ENCODE measurements around the gene SLC29A1.
A peak's percentile ranks its signal among the peaks of the same experiment; 100 is the strongest.
"Not testable (repeated sequence)": the region's sequence is repeated elsewhere in the genome, so short reads cannot be mapped to it uniquely, and the experiment has no call there.

Gene SLC29A1

DNA sequence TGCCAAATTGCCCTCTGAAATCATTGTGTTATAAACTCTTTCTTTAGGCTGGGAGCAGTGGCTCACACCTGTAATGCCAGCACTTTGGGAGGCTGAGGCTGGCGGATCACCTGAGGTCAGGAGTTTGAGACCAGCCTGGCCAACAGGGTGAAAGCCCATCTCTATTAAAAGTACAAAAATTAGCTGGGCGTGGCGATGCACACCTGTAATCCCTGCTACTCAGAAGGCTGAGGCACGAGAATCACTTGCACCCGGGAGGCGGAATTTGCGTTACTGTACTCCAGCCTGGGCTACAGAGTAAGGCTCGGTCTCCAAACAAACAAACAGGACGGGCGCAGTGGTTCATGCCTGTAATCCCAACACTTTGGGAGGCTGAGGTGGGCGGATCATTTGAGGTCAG, 27.0 kb upstream of the SLC29A1 start:
- DNase-seq = not testable (repeated sequence)

DNA sequence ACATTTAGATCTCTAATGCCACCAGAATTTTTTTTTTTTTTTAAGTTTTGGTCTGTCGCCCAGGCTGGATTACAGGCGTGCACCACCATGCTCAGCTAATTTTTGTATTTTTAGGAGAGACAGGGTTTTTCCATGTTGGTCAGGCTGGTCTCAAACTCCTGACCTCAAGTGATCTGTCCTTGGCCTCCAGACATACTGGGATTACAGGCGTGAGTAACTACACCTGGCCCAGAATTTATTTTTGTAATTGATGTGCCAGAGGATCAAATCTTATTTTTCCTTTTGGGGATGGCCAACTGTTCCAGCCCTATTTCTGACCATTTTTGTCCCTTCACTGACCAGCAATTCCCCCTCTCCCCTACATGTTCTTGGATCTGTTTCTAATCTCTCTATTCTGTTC, 24.7 kb upstream of the SLC29A1 start:
- no peak for DNase-seq

- DNase-seq = no peak
Observed at GRCh38 chr6:44199883-44200282, 23.5 kb upstream of the SLC29A1 start.

DNA sequence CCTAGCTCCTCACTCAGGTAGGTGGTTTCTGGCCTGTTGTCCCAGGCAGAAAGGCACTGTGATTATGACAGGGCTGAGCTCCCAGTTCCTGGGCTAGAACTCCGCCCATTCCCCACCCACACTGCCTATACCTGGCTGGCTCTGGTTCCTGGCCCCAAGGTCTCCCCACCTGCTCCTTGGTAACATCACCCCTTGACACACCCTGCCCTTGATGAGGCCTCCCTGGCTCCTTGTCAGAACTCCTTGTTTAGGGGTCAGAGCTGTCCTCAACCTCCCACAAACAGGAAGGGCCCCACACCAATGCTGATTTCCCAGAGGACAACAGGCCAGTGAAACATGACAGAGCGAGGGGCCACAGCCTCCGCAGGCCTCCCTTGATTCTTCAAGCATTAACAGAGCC, 22.2 kb upstream of the SLC29A1 start:
- no peak for DNase-seq

GRCh38 chr6:44201638-44202303, 21.6 kb upstream of the SLC29A1 start:
- no peak for DNase-seq

GRCh38 chr6:44202332-44202971, 20.9 kb upstream of the SLC29A1 start:
- no peak for DNase-seq

GRCh38 chr6:44202972-44203750, 20.2 kb upstream of the SLC29A1 start:
- DNase-seq = no peak

- no peak for DNase-seq
Observed at GRCh38 chr6:44203955-44204354, 19.4 kb upstream of the SLC29A1 start.

- no peak for DNase-seq
Observed at GRCh38 chr6:44207966-44208365, 15.4 kb upstream of the SLC29A1 start.

DNA sequence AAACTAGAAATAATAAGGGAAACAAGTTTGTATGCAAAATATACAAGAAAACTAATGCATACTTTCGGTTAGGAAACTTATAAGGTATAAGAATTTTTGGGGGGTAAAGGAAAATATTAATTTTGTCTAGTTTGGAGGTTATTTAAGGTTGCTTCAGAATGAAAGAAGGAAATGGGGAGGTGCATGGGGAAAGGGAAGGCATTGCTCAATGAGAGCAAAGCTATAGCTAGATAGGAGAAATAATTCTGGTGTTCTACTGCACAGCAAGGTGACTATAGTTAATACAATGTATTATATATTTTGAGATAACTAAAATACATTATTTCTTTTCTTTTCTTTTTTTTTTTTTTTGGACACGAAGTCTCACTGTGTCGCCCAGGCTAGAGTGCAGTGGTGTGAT, 12.1 kb upstream of the SLC29A1 start:
- no peak for DNase-seq

DNA sequence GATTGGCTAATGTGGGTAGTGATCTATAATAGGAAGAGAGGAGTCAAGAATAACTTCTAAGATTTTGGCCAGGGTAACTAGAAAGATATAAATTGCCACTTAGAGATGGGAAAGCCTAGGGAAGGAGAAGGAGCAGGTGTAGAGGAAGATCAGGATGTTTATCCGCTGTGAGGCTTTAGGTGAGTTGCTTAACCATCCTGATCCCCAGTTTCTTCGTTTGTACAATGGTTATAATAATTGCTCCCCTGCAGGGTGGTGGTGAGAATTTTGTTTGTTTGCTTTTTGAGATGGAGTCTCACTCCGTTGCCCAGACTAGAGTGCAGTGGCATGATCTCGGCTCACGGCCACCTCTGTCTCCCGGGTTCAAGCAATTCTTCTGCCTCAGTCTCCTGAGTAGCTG, 9.1 kb upstream of the SLC29A1 start:
- DNase-seq = no peak

DNA sequence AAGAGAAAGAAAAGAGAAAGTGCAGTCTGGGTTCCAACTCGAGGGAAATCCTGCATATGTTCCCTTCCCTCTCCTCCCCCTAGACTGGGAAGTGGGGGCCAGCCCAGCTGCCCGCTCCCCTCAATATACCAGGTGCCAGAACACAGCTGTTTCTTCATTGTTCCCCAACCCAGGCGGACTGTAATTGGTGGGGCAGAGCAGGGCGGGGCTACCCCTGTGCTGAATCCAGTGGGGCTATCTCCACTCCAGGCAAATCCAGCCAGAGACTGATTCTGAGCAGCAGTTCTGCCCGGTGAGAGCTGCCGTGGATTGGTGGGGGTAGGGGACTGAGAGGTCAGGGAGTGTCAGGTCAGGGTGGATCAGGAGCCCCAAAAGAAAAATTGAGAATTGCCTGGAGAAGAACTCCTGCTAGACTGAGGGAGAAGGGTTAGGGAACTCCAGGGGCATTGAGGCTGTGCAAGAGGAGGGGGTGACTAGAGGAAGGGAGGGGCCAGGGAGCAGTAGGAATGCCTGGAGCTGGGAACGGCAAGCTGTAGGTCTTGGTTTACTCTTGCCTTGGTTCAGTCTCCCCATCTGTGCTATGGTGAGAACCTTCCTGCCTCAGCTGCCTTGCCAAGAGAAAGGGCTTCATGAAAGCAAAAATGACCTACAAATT, 6.6 kb upstream of the SLC29A1 start, which contains the start of gene MYMX:
MYMX (plus strand) TSS at position 250 of the 655 bp plus-strand sequence. CDS start 546 bp downstream, outside the sequence.
- no peak for DNase-seq

DNA sequence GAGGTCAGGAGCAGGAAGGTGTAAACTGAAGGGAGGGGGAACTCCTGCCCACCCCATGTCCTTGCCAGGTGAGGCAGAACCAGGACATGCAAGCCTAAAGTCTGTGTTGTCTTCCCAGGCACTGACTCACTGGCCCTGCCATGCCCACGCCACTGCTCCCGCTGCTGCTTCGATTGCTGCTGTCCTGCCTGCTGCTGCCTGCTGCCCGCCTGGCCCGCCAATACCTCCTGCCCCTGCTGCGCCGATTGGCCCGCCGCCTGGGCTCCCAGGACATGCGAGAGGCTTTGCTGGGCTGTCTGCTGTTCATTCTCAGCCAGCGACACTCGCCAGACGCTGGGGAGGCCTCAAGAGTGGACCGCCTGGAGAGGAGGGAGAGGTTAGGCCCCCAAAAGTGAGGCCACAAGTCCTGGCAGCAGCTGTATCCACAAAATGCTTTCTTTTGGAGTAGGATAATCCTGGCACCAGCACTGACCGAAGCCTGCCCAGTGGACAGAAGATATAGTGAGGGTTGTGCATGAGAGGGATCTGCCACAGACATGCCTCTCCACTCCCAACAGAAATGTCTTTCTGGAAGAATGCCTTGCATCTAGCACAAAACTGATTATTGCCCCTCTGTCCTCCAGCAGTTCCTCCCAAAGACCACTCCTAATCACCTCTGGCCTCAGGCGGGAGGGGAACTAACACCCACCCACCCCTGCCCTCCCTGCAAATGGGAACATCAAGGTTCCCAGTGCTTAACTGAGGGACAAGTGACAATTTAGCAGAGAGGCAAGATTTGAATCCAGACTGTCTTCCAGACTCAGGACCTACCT, 5.9 kb upstream of the SLC29A1 start:
- no peak for DNase-seq

DNA sequence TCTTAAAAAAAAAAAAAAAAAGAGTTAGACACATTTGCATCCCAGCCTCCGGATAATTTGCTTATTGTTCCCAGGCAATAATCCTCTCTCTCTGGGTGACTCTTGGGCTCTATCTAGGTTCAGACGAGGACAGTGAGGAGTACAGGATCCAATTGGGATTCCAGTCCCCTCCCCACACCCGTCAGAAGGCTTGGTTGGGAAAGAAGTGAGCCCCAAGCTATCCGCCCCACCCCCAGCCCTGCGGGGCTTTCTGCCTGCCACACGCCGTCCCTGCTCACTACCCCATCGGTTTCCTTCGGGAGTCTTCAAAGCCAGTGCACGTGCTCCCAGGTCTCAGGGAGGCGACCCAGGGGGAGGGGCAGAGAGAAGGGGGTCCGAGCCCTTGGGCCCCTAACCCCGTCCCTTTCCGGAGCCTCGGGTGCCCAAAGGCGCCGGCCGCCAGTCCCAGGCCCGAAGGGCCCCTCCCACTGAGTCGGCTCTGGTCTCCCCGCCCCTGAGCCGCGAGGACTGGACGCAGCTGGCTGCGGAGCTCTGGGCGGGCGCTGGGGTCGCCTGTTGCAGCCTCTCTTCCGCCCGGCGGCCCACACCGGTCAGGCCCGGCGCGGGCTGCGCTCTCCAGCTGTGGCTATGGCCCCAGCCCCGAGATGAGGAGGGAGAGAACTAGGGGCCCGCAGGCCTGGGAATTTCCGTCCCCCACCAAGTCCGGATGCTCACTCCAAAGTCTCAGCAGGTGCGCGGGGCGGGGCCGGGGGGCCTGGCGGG, 4.2 kb upstream of the SLC29A1 start:
- DNase-seq = peak; percentile 25

DNA sequence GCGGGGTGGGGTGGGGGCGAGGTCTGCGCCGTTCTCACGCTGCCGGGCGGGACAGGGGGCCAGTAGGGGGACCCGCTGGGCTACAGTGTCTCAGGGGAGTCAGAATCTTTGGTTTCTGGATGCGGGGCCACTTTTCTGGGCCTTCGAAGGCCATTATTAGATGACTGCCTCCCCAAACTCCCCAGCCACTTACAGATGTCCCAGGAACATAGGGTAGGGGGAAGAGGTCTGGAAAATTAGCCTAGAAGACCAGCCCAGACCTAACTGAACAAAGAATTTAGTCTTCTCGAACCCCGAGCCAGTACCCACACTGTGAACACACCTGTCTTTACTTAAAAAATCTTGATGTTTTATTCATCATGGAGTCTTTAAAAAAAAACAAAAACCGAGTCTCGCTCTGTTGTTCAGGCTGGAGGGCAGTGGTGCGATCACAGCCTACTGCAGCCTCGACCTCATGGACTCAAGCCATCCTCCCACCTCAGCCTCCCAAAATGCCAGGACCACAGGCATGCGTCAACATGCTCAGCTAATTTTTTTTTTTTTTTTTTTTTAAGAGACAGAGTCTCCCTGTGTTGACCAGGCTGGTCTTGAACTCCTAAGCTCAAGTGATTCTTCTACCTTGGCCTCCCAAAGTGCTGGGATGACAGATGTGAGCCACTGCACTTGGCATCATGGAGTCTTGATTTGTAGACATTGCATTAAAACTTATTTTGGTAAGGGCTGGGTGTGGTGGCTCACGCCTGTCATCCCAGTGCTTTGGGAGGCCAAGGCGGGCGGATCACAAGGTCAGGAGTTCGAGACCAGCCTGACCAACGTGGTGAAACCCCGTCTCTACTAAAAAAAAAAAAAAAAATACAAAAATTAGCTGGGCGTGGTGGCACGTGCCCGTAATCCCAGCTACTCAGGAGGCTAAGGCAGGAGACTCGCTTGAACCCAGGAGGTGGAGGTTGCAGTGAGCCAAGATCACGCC, 3.3 kb upstream of the SLC29A1 start:
- no peak for DNase-seq

DNA sequence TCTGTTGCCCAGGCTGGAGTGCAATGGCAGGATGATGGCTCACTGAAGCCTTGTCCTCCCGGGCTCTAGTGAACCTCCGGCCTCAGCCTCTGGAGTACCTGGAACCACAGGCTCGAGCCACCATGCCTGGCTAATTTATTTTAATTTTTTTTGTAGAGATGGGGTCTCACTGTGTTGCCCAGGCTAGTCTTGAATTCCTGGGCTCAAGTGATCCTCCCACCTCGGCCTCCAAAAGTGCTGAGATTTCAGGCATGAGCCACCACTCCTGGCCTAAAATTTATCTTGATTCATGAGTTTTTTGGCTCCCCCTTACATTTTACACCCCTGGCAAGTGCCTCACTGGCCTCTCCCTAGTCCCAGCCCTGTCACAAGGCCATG, 2.5 kb upstream of the SLC29A1 start:
- DNase-seq = no peak

GRCh38 chr6:44221291-44221960, 2.0 kb upstream of the SLC29A1 start:
- peak; percentile 87 for DNase-seq

DNA sequence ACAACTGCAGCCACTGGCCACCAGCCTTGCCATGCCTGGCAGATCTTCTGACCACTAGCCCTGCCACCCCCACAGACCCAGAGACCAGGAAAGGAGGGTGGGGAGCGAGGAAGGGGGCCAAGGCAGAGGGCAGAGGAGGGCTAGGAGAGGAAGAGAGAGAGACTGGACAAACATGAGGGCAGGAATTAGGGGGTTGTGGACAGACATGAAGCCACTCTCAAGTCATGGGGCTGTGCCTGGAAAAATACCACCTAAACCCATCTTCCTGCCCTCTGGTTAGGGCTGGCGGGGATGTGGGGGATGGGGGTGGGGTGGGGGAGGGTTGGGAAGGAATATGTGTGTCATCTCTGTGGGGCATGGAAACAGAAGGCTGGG, 1.4 kb upstream of the SLC29A1 start:
- DNase-seq = no peak

DNA sequence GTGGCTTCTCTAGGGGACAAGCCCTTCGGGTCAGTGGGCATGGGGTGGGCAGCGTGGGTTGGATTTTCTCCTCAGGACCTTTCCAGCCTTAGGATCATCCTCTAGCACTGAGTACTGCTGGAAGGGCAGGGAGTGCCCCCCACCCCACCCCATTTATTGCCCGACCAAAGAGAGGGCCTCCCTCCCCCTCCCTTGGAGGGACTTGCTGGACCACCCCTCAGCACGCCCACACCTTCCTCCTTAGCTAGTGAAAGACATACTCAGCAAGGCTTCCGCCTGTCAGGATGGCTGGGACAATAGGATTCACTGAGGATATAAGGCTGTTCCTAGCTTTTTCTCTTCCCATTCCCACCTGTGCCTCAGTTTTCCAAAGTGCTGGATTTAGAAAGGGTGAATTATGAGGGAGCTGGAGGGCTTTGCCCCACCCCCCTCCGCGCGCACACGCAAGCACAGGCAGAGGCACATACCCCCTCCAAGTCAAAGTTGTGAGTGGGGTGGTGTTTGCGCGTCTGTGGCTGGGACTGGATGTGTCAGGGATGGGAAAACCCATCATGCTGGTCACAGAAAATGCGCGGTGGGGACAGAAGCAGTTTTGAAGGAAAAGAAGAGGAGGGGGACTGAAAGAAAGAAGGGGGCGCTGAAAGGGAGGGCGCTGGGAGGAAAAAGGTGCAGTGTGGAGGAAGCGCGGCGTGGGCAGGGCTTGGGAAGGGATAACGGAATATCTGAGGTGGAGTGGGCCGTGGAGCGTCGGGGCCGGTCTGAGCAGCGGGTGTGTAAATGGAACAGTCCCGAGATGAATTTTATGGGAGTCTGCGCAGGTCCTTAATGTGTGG, 693 bp upstream of the SLC29A1 start:
- no peak for DNase-seq

Measured in activated CD4-positive, alpha-beta T cell treated with anti-CD3 and anti-CD28 coated beads, Interleukin-2, Interleukin-6, amounts not matched to agents 100 ng/mL and 50 ng/mL, durations not matched to agents 16 hours and 8 hours (primary cell).